Right lobe of liver (tissue), 6 donors: ENCODE data around the gene PPP1R27. TPM values are rescaled to one million over a fixed set of nuclear protein-coding genes. Genes with fewer than 3 reads are reported as not detected.
A peak's percentile ranks its signal among the peaks of the same experiment; 100 is the strongest.

Experiments
- ATAC-seq, 4 donors: fragments of 200-7000 bp; cut with Tn5 transposase; one replicate each; pipeline ENCODE4 v1.9.1; 2020; ENCODE audit warnings: mild to moderate bottlenecking in 4 of 4, moderate library complexity in 4 of 4
- DNase-seq, 3 donors: peaks; one replicate each; pipeline ENCODE4 v3.0.0-alpha.2; 2020
- H3K27ac ChIP-seq, 3 donors: fragments of 200-600 bp; one replicate each; pipeline ENCODE4 v1.8.0; 2022
- H3K27me3 ChIP-seq, 2 donors: fragments of 200-600 bp; one replicate each; pipeline ENCODE4 v1.8.0; 2022
- H3K36me3 ChIP-seq, 4 donors: fragments of 200-600 bp; sonication (generic) in 1 of 4; one replicate each; pipeline versions ENCODE4 v1.5.1 to v1.8.0; 2017 to 2022; ENCODE audit warnings: control low read depth in 1 of 4
- H3K4me1 ChIP-seq, 4 donors: fragments of 200-600 bp; sonication (generic) in 1 of 4; one replicate each; pipeline versions ENCODE4 v1.5.1 to v1.8.0; 2017 to 2022; ENCODE audit warnings: control low read depth in 1 of 4
- H3K4me3 ChIP-seq, 3 donors: fragments of 200-600 bp; one replicate each; pipeline ENCODE4 v1.8.0; 2022
- H3K9me3 ChIP-seq, 4 donors: fragments of 200-600 bp; sonication (generic) in 1 of 4; one replicate each; pipeline versions ENCODE4 v1.5.1 to v1.8.0; 2017 to 2022; ENCODE audit warnings: control low read depth in 1 of 4
- CTCF ChIP-seq, 4 donors: fragments of 200-600 bp in 3 of 4; fragments of 450-650 bp in 1 of 4; IDR thresholded peaks; one replicate each; pipeline versions ENCODE4 v1.5.1 to v1.8.0; 2016 to 2022; ENCODE audit warnings: antibody characterized with exemption in 4 of 4, mild to moderate bottlenecking in 2 of 4
- POLR2A ChIP-seq: fragments of 450-650 bp; IDR thresholded peaks from one replicate; pipeline ENCODE4 v1.6.1; 2017; ENCODE audit warnings: antibody characterized with exemption, mild to moderate bottlenecking
- WGBS: methylation state at CpG from one replicate; pipeline ENCODE4 v1.1.6; 2018; ENCODE audit warnings: low coverage, low lambda C conversion rate; ENCODE audit not compliant: insufficient coverage; ENCODE audit errors: missing lambda C conversion rate; 5-methylcytosine and 5-hydroxymethylcytosine counted together
- intact Hi-C, 2 donors: fragments of 100-400 bp; cut with DNase I; formaldehyde crosslinking; loops; one replicate each; pipeline versions ENCODE4 v1.11.2 to v1.14.1; 2022
- total RNA-seq, 6 experiments: library from RNA; depleted of rRNA in 2 of 6; stranded (reverse); fragments of >200 nt in 2 of 6; fragmentation: NEBNext Ultra II Directional in 3 of 6; extraction: Animal tissue kit (Norgen Biotek cat#: 25700) in 3 of 6; gene quantifications; one replicate each; pipeline versions ENCODE4 v1.1.0 to v1.2.4, GENCODE V29; 2016 to 2023
- donor health status: DM: no; HTN: yes; CAD: no.
- donor health status: DM: no; HTN: no; CAD: no.
- donor health status: DM: no; HTN: no; CAD: no.
- donor health status: DM: no; HTN: yes; CAD: no.
- donor health status: DM: no; HTN: yes; CAD: no.

PPP1R27 gene
- total RNA-seq, 6 experiments from 2014 or later, result 0.27 to 0.62 (median 0.40) TPM; not detected in 3

- H3K4me1 ChIP-seq, result peaks cover 0 to 18% (median 3%) of the 10 kb centered on the region in 4 donors
- ATAC-seq (no peak), DNase-seq (no peak)
- H3K27ac ChIP-seq, result no peak overlapping the region
- H3K27me3 ChIP-seq, result no peaks in the 10 kb centered on the region
- no peaks in the 10 kb centered on the region for H3K36me3 ChIP-seq
- no peak overlapping the region for H3K4me3 ChIP-seq
- intact Hi-C loops, result no loop called here
- H3K9me3 ChIP-seq, result no peaks in the 10 kb centered on the region
- TF ChIP-seq POLR2A (no peak), CTCF (IDR thresholded peaks at IDR 0.05) (no peak)
- WGBS, result no CpG with 5 or more reads among the region's 6 CpGs
Measured at GRCh38 chr17:81829858-81830257, 5.0 kb downstream of the PPP1R27 start.

GRCh38 chr17:81828656-81829055, 6.2 kb downstream of the PPP1R27 start:
- Histone ChIP-seq H3K4me3 (no peak overlapping the region), H3K27me3 (no peaks in the 10 kb centered on the region), H3K9me3 (no peaks in the 10 kb centered on the region), H3K36me3 (no peaks in the 10 kb centered on the region), H3K4me1 (peaks cover 0 to 10% (median 3%) of the 10 kb centered on the region in 4 donors), H3K27ac (no peak overlapping the region)
- DNase-seq, result peak in 2 of 3 donors; percentile 19 to 53
- TF ChIP-seq CTCF (IDR thresholded peaks at IDR 0.05) (no peak), POLR2A (no peak)
- no peak for ATAC-seq
- WGBS, result 40% methylated on average over 1 of the region's 7 CpGs
- intact Hi-C loops, result no loop called here

- Histone ChIP-seq H3K27ac (no peak overlapping the region), H3K27me3 (no peaks in the 10 kb centered on the region), H3K36me3 (no peaks in the 10 kb centered on the region), H3K4me3 (no peak overlapping the region), H3K9me3 (no peaks in the 10 kb centered on the region), H3K4me1 (peaks cover 2 to 18% (median 15%) of the 10 kb centered on the region in 4 donors)
- no peak for ATAC-seq
- TF ChIP-seq POLR2A (no peak), CTCF (IDR thresholded peaks at IDR 0.05) (no peak)
- intact Hi-C loops, result no loop called here
- 82% methylated on average over 3 of the region's 11 CpGs for WGBS
- DNase-seq, result no peak
Measured at GRCh38 chr17:81825841-81826466, 8.9 kb downstream of the PPP1R27 start.

- Histone ChIP-seq H3K9me3 (no peaks in the 10 kb centered on the region), H3K4me3 (no peak overlapping the region), H3K4me1 (peaks cover 2 to 20% (median 15%) of the 10 kb centered on the region in 4 donors), H3K27ac (no peak overlapping the region), H3K36me3 (no peaks in the 10 kb centered on the region), H3K27me3 (no peaks in the 10 kb centered on the region)
- TF ChIP-seq POLR2A (no peak), CTCF (IDR thresholded peaks at IDR 0.05) (no peak)
- intact Hi-C loops, result no loop called here
- 74% methylated on average over 3 of the region's 11 CpGs for WGBS
- DNase-seq, result no peak
- no peak for ATAC-seq
Measured at GRCh38 chr17:81824595-81824994, 10.3 kb downstream of the PPP1R27 start.
